D721Med (cell line): Measurements from ENCODE around the gene RAVER1.
"Not testable (repeated sequence)": the region's sequence is repeated elsewhere in the genome, so short reads cannot be mapped to it uniquely, and the experiment has no call there.

Source experiments
- DNase-seq: peaks from one replicate; pipeline ENCODE4 v3.0.0; 2011; ENCODE audit warnings: low spot score; ENCODE audit not compliant: insufficient read length
- FAIRE-seq: peaks from 2 replicates; lab custom pipeline; 2011; peaks lifted over from hg19 to GRCh38; lab: Jason Lieb, UNC
- TF ChIP-seq, protein P1 (sequence below): IDR thresholded peaks from 2 replicates; pipeline ENCODE4 v1.5.1; 2012; ENCODE audit warnings: mild to moderate bottlenecking, control low read depth; ENCODE audit not compliant: insufficient read depth; ENCODE audit errors: missing control alignments

Gene RAVER1

GRCh38 chr19:10285393-10285792 is 47.9 kb downstream of the RAVER1 start:
- DNase-seq: no peak
- FAIRE-seq: no peak
- TF ChIP-seq, protein P1, sequence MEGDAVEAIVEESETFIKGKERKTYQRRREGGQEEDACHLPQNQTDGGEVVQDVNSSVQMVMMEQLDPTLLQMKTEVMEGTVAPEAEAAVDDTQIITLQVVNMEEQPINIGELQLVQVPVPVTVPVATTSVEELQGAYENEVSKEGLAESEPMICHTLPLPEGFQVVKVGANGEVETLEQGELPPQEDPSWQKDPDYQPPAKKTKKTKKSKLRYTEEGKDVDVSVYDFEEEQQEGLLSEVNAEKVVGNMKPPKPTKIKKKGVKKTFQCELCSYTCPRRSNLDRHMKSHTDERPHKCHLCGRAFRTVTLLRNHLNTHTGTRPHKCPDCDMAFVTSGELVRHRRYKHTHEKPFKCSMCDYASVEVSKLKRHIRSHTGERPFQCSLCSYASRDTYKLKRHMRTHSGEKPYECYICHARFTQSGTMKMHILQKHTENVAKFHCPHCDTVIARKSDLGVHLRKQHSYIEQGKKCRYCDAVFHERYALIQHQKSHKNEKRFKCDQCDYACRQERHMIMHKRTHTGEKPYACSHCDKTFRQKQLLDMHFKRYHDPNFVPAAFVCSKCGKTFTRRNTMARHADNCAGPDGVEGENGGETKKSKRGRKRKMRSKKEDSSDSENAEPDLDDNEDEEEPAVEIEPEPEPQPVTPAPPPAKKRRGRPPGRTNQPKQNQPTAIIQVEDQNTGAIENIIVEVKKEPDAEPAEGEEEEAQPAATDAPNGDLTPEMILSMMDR: no peak

GRCh38 chr19:10284960-10285278 is 48.4 kb downstream of the RAVER1 start:
- FAIRE-seq: no peak
- DNase-seq: no peak
- TF ChIP-seq, protein P1: no peak

DNA sequence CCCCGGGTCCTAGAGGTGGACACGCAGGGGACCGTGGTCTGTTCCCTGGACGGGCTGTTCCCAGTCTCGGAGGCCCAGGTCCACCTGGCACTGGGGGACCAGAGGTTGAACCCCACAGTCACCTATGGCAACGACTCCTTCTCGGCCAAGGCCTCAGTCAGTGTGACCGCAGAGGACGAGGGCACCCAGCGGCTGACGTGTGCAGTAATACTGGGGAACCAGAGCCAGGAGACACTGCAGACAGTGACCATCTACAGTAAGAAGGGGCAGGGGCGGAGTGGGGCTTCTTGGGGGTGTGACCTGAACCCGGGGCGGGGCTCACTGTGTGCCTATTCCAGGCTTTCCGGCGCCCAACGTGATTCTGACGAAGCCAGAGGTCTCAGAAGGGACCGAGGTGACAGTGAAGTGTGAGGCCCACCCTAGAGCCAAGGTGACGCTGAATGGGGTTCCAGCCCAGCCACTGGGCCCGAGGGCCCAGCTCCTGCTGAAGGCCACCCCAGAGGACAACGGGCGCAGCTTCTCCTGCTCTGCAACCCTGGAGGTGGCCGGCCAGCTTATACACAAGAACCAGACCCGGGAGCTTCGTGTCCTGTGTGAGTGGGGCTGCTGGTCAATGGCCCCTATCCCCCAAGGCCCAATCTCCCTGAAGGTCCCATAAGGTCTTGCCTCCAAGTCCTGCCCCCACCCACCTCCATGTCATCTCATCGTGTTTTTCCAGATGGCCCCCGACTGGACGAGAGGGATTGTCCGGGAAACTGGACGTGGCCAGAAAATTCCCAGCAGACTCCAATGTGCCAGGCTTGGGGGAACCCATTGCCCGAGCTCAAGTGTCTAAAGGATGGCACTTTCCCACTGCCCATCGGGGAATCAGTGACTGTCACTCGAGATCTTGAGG is 49.0 kb downstream of the RAVER1 start:
- no peak for DNase-seq

DNA sequence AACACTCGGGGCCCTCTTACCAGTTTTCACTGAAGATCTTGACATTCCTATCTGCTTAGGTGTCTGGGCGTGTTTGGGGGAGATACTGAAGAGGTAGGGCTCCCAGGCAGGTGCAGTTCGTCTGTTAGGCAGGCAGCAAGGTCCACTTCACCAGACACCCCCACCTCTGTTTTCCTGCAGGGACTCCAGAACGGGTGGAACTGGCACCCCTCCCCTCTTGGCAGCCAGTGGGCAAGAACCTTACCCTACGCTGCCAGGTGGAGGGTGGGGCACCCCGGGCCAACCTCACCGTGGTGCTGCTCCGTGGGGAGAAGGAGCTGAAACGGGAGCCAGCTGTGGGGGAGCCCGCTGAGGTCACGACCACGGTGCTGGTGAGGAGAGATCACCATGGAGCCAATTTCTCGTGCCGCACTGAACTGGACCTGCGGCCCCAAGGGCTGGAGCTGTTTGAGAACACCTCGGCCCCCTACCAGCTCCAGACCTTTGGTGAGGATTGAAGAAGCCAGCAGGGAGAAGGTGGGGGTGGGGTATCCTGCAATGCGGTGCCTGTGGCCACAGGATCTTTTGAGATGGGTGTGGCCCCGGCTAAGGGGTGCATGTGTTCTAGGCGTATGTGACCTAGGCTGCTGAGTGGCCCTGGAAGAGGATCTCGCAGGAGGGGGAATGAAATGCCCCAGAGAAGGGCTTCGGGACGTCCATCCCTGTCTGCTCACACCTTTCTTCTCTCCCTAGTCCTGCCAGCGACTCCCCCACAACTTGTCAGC is 49.8 kb downstream of the RAVER1 start:
- TF ChIP-seq, protein P1: no peak
- FAIRE-seq (no peak), DNase-seq (no peak)

More for the DNA sequence above, 49.0 kb downstream of the RAVER1 start:
- FAIRE-seq: no peak
- TF ChIP-seq, protein P1: no peak

GRCh38 chr19:10282043-10282442 is 51.3 kb downstream of the RAVER1 start:
- not testable (repeated sequence) for FAIRE-seq

GRCh38 chr19:10279737-10280442 is 53.4 kb downstream of the RAVER1 start:
- DNase-seq (no peak), FAIRE-seq (no peak)
- TF ChIP-seq, protein P1: no peak

More at GRCh38 chr19:10282043-10282442, 51.3 kb downstream of the RAVER1 start:
- not testable (repeated sequence) for DNase-seq

GRCh38 chr19:10278935-10279334 is 54.4 kb downstream of the RAVER1 start:
- DNase-seq: no peak
- no peak for FAIRE-seq
- TF ChIP-seq, protein P1: no peak
